DND-41 (cell line): ENCODE data around the gene ARHGEF7.

Experiments used
- ATAC-seq: fragments of 200-7000 bp; cut with Tn5 transposase; 3 replicates; pipeline ENCODE4 v1.9.1; 2021; ENCODE audit warnings: low read depth; ENCODE audit not compliant: insufficient read depth
- DNase-seq: peaks from one replicate; pipeline ENCODE4 v3.0.0-alpha.2; 2020
- H2AFZ ChIP-seq: 2 replicates; pipeline ENCODE4 v1.6.0; 2012; ENCODE audit warnings: low read depth, low read length
- H3K27ac ChIP-seq: 2 replicates; pipeline ENCODE4 v1.5.1; 2012; ENCODE audit warnings: low read length, inconsistent platforms
- H3K27me3 ChIP-seq: fragments of 200-600 bp; sonication (generic); 2 replicates; pipeline ENCODE4 v1.6.0; 2012; ENCODE audit warnings: low read length, mild to moderate bottlenecking, inconsistent platforms; ENCODE audit not compliant: insufficient read depth, poor library complexity
- H3K36me3 ChIP-seq: 2 replicates; pipeline ENCODE4 v1.5.1; 2012; ENCODE audit warnings: low read length, inconsistent platforms; ENCODE audit not compliant: insufficient read depth
- H3K4me1 ChIP-seq: 2 replicates; pipeline ENCODE4 v1.5.1; 2012; ENCODE audit warnings: mild to moderate bottlenecking, low read length; ENCODE audit not compliant: insufficient read depth
- H3K4me2 ChIP-seq: 2 replicates; pipeline ENCODE4 v1.6.0; 2012; ENCODE audit warnings: mild to moderate bottlenecking, moderate library complexity, low read length, inconsistent platforms; ENCODE audit not compliant: insufficient read depth
- H3K4me3 ChIP-seq, 2 experiments: fragments of 200-600 bp in 1 of 2; shearing (Covaris generic) in 1 of 2; 2 replicates each; pipeline ENCODE4 v1.5.1; 2012 to 2016; ENCODE audit warnings: inconsistent platforms in 2 of 2, low read length in 2 of 2, mild to moderate bottlenecking in 2 of 2, low read depth in 1 of 2, moderate library complexity in 1 of 2
- H3K79me2 ChIP-seq: 2 replicates; pipeline ENCODE4 v1.6.0; 2012; ENCODE audit warnings: low read length, inconsistent platforms; ENCODE audit not compliant: insufficient read depth
- H3K9ac ChIP-seq: 2 replicates; pipeline ENCODE4 v1.6.0; 2012; ENCODE audit warnings: low read depth, mild to moderate bottlenecking, inconsistent platforms, low read length, moderate library complexity
- H3K9me3 ChIP-seq: 2 replicates; pipeline ENCODE4 v1.5.1; 2012; ENCODE audit warnings: low read length, moderate library complexity, mild to moderate bottlenecking, inconsistent platforms; ENCODE audit not compliant: insufficient read depth, severe bottlenecking
- H4K20me1 ChIP-seq: 2 replicates; pipeline ENCODE4 v1.6.0; 2012; ENCODE audit warnings: low read length; ENCODE audit not compliant: insufficient read depth
- CTCF ChIP-seq: IDR thresholded peaks from 2 replicates; pipeline ENCODE4 v1.5.1; 2012; ENCODE audit warnings: borderline replicate concordance, low read length, moderate library complexity, mild to moderate bottlenecking; ENCODE audit not compliant: poor library complexity, severe bottlenecking; ENCODE audit errors: extremely low read depth
- EZH2 ChIP-seq: IDR thresholded peaks from 3 replicates; pipeline ENCODE4 v1.6.1; 2012; ENCODE audit warnings: borderline replicate concordance, low read depth, mild to moderate bottlenecking, moderate library complexity, low read length, inconsistent platforms; ENCODE audit not compliant: severe bottlenecking

The ARHGEF7 gene

GRCh38 chr13:111326621-111326965 lies 211.5 kb downstream of the ARHGEF7 start:
- H3K27me3 ChIP-seq = no peaks in the 10 kb centered on the region
- TF ChIP-seq CTCF (no peak), EZH2 (no peak)
- no peak for DNase-seq
- H3K79me2 ChIP-seq = no peaks in the 10 kb centered on the region
- no peak overlapping the region for H3K27ac ChIP-seq
- H3K9me3 ChIP-seq = no peaks in the 10 kb centered on the region
- no peak overlapping the region for H3K9ac ChIP-seq
- H3K4me1 ChIP-seq = peaks cover 33% of the 10 kb centered on the region
- H3K36me3 ChIP-seq = no peaks in the 10 kb centered on the region
- ATAC-seq = no peak
- H2AFZ ChIP-seq = no peak overlapping the region
- no peak overlapping the region for H3K4me3 ChIP-seq
- no peak overlapping the region for H3K4me2 ChIP-seq
- H4K20me1 ChIP-seq = 0 out of 2 replicates have a peak, but pooled peaks cover 5% of the 10 kb centered on the region

- no peak for TF ChIP-seq EZH2
- TF ChIP-seq CTCF = no peak
- Histone ChIP-seq H3K36me3 (no peaks in the 10 kb centered on the region), H3K4me1 (peaks cover 33% of the 10 kb centered on the region), H3K9ac (no peak overlapping the region), H3K4me3 (no peak overlapping the region), H3K79me2 (no peaks in the 10 kb centered on the region), H4K20me1 (0 out of 2 replicates have a peak, but pooled peaks cover 5% of the 10 kb centered on the region), H3K27ac (no peak overlapping the region), H3K4me2 (no peak overlapping the region), H3K9me3 (no peaks in the 10 kb centered on the region), H2AFZ (no peak overlapping the region), H3K27me3 (no peaks in the 10 kb centered on the region)
- ATAC-seq = no peak
- no peak for DNase-seq
These were observed 212.0 kb downstream of the ARHGEF7 start for GRCh38 chr13:111326981-111327642.

DNA sequence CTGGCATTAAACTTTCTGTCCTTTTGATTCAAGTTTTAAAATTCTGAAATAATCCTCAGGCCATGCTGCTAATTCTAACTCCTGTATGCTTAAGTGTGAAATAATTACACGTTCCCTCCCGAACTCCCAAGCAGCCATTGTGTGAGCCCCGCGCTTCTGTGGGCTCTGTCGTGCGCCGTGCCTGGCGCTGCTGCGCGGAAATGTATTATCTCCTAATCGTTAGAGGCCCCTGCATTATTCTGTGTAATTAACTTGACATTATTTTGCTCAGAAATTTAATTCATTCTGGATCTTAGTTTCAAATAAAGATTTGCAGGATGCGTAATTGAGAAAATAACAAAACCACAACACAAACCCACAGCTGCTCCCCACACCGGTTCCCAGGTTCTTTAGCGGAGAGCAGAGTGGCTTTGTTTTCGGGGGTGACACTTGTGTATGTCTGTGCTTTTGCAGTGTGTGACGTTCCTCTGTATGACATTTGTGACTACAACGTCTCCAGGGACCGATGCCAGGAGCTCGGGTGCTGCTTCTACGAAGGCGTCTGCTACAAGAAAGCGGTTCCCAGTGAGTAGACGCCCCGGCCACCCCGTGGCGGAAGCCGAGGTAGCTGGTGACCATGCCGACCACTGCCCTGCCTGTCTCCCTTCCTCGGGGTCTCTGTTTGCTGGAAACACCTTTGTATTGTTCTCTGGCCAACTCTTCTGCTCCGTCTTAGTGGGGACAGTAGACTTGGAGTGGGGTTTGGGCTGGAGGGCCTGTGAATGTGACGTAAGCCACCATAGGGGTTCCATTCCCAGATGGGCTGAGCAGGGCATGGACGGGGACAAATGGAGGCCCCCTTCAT lies 212.8 kb downstream of the ARHGEF7 start:
- DNase-seq (no peak), ATAC-seq (no peak)
- Histone ChIP-seq H2AFZ (no peak overlapping the region), H3K27me3 (no peaks in the 10 kb centered on the region), H3K79me2 (no peaks in the 10 kb centered on the region), H3K27ac (no peak overlapping the region), H3K36me3 (no peaks in the 10 kb centered on the region), H3K9ac (no peak overlapping the region), H3K4me2 (no peak overlapping the region), H3K4me1 (peaks cover 26% of the 10 kb centered on the region), H3K4me3 (no peak overlapping the region), H3K9me3 (no peaks in the 10 kb centered on the region), H4K20me1 (0 out of 2 replicates have a peak, but pooled peaks cover 5% of the 10 kb centered on the region)
- TF ChIP-seq CTCF (no peak), EZH2 (no peak)
